ENCODE data around the gene MACROH2A2.

GRCh38 chr10:70057306-70057705 is 4.7 kb downstream of the MACROH2A2 start:
- TF ChIP-seq CTCF (IDR thresholded peaks at IDR 0.05) = no peak
- TF ChIP-seq EZH2 (IDR thresholded peaks at IDR 0.05; ENCODE audit: borderline replicate concordance, insufficient read depth, low read depth, low read length, poor library complexity, severe bottlenecking) = no peak
